H1 (cell line): ENCODE data around the gene ERCC3. TPM values are rescaled to one million over a fixed set of nuclear protein-coding genes. Genes with fewer than 3 reads are reported as not detected.

Experiments used
- ASH2L ChIP-seq: fragments of 200-600, 300-600 bp; sonication (generic); IDR thresholded peaks from one replicate; pipeline ENCODE4 v1.7.1; 2017; ENCODE audit warnings: low read length
- ATF3 ChIP-seq: IDR thresholded peaks from 2 replicates; pipeline ENCODE4 v1.6.1; 2011; ENCODE audit warnings: low read depth, mild to moderate bottlenecking, low read length; ENCODE audit not compliant: insufficient read depth
- CTCF ChIP-seq, 3 experiments: IDR thresholded peaks; 1 replicate in 2 of 3; 2 replicates in 1 of 3; pipeline versions ENCODE4 v1.5.1 to v1.6.1; 2011; ENCODE audit warnings: low read length in 3 of 3, mild to moderate bottlenecking in 3 of 3, inconsistent platforms in 2 of 3, low read depth in 1 of 3, moderate library complexity in 1 of 3; ENCODE audit not compliant: insufficient read depth in 1 of 3; ENCODE audit errors: control extremely low read depth in 1 of 3
- E2F6 ChIP-seq: IDR thresholded peaks from 2 replicates; pipeline ENCODE4 v1.6.1; 2012; ENCODE audit warnings: inconsistent platforms
- FOSL1 ChIP-seq: IDR thresholded peaks from 2 replicates; pipeline ENCODE4 v1.6.1; 2011; ENCODE audit warnings: mild to moderate bottlenecking, low read depth, low read length, moderate library complexity; ENCODE audit not compliant: insufficient read depth
- KDM1A ChIP-seq: fragments of 200-600, 300-600 bp; sonication (generic); IDR thresholded peaks from 2 replicates; pipeline ENCODE4 v1.7.1; 2016; ENCODE audit warnings: mild to moderate bottlenecking, low read length, borderline replicate concordance
- KDM4A ChIP-seq: IDR thresholded peaks from one replicate; pipeline ENCODE4 v1.7.1; 2012; ENCODE audit warnings: low read depth, mild to moderate bottlenecking, moderate library complexity, low read length, inconsistent platforms; ENCODE audit not compliant: severe bottlenecking
- KDM5A ChIP-seq: fragments of 200-600 bp; IDR thresholded peaks from 2 replicates; pipeline ENCODE4 v1.7.1; 2012; ENCODE audit warnings: mild to moderate bottlenecking, low read length, inconsistent platforms, mixed read lengths
- MAFK ChIP-seq: IDR thresholded peaks from 2 replicates; pipeline ENCODE4 v1.6.1; 2012; ENCODE audit warnings: low read depth, mild to moderate bottlenecking, improper control_type of control experiment, low read length
- POLR2A ChIP-seq, 2 experiments: IDR thresholded peaks; 1 replicate in 1 of 2; 2 replicates in 1 of 2; pipeline ENCODE4 v1.6.1; 2011; ENCODE audit warnings: low read depth in 2 of 2, low read length in 2 of 2, mild to moderate bottlenecking in 2 of 2; ENCODE audit errors: control extremely low read depth in 1 of 2
- POU5F1 ChIP-seq: IDR thresholded peaks from 2 replicates; pipeline ENCODE4 v1.6.1; 2011; ENCODE audit warnings: low read depth, mild to moderate bottlenecking, low read length, moderate library complexity
- RNF2 ChIP-seq: fragments of 200-900, 300-1000 bp; sonication (generic); IDR thresholded peaks from 2 replicates; pipeline ENCODE4 v1.7.1; 2016; ENCODE audit warnings: borderline replicate concordance, low read depth, mild to moderate bottlenecking, antibody characterized with exemption, low read length; ENCODE audit not compliant: poor library complexity, severe bottlenecking; ENCODE audit errors: missing control alignments
- SIRT6 ChIP-seq: IDR thresholded peaks from one replicate; pipeline ENCODE4 v1.7.1; 2012; ENCODE audit warnings: low read length, inconsistent platforms
- SIX5 ChIP-seq: IDR thresholded peaks from 2 replicates; pipeline ENCODE4 v1.6.1; 2011; ENCODE audit warnings: mild to moderate bottlenecking, low read depth, low read length
- TEAD4 ChIP-seq: IDR thresholded peaks from 2 replicates; pipeline ENCODE4 v1.6.1; 2012; ENCODE audit warnings: low read depth, low read length, inconsistent platforms, mixed read lengths
- polyA plus RNA-seq, 7 experiments: library from polyadenylated mRNA; depleted of rRNA in 3 of 7; stranded (reverse) in 5 of 7; unstranded in 2 of 7; fragments of >200 nt in 5 of 7; fragments of 200-250 nt in 2 of 7; gene quantifications; 1 replicate in 5 of 7; 2 replicates in 1 of 7; 4 replicates in 1 of 7; pipeline versions ENCODE4 v1.2.1 to v1.2.3, GENCODE V29; 2011 to 2013; ENCODE audit warnings: missing spikeins in 2 of 7, mixed read lengths in 2 of 7
- total RNA-seq: library from RNA; stranded (reverse); fragmentation: NEBNext Ultra II Directional; extraction: Animal tissue kit (Norgen Biotek cat#: 25700); gene quantifications from 2 replicates; pipeline ENCODE4 v1.2.1, GENCODE V29; 2021

The ERCC3 gene
- total and polyA plus RNA-seq, 2 of the 8 experiments (the other 6 are each of a cell fraction or from before 2014, with no cell fraction given): 41.8 to 48.9 TPM

GRCh38 chr2:127220768-127221527 lies 73.0 kb downstream of the ERCC3 start (continued):
- TF ChIP-seq CTCF (IDR thresholded peaks at IDR 0.05; ENCODE audit: control extremely low read depth in 1 of 3, insufficient read depth in 1 of 3, low read depth in 1 of 3, low read length in 3 of 3): no peak
- TF ChIP-seq RNF2: peak; percentile 46
- TF ChIP-seq ATF3: no peak
- no peak for TF ChIP-seq MAFK
- TF ChIP-seq SIRT6: no peak
- peak; percentile 36 to 51 for TF ChIP-seq POLR2A (IDR thresholded peaks at IDR 0.05; ENCODE audit: control extremely low read depth in 1 of 2, low read depth in 2 of 2, low read length in 2 of 2)
- TF ChIP-seq KDM1A: no peak
- no peak for TF ChIP-seq SIX5
- no peak for TF ChIP-seq POU5F1
- no peak for TF ChIP-seq KDM5A
- peak; percentile 85 for TF ChIP-seq ASH2L
- TF ChIP-seq KDM4A: peak; percentile 80
- peak; percentile 25; the same call in 1 of the 2 replicates for TF ChIP-seq FOSL1
- no peak for TF ChIP-seq TEAD4
- TF ChIP-seq E2F6: peak; percentile 58; the same call in 1 of the 2 replicates
